HG03565 (cell line): ENCODE measurements around the gene ZBTB7A.

ENCODE experiments used
- ATAC-seq: cut with Tn5 transposase; IDR thresholded peaks from one replicate; pipeline ENCODE4 v1.9.1; 2021; ENCODE audit warnings: mild to moderate bottlenecking, moderate library complexity; ENCODE audit not compliant: unreplicated experiment

Gene ZBTB7A

GRCh38 chr19:4066682-4067395 is at the start of gene ZBTB7A:
TSS of gene ZBTB7A (minus strand) at chr19:4066899. CDS start at chr19:4055232, 11,667 bp downstream.
- no peak for ATAC-seq

DNA sequence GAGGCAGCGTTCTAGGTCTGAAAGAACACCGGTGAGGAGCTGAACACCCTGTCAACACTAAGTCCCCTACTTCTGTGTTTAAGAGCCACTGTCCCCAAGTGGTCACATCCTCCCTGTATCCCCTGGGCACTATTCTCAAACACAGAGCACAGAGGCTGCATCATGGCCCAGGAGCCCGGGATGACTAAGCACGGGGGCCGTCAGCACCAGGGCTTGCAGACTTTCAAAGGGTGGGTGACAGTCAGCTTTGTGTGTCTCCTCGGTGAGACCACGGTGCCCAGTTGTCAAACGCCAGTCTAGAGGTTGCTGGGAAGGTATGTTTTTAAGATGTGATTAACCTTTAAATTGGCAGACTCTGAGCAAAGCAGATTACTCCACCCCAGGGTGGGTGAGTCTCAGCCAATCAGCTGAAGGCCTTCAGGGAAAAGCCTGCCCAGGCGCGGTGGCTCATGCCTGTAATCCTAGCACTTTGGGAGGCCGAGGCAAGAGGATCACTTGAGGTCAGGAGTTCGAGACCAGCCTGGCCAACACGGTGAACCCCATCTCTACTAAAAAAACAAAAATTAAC is 49.2 kb upstream of the ZBTB7A start:
- no peak for ATAC-seq

- peak; percentile 55 for ATAC-seq
These were observed 48.5 kb upstream of the ZBTB7A start for GRCh38 chr19:4115050-4115817.

GRCh38 chr19:4114181-4114580 is 47.5 kb upstream of the ZBTB7A start:
- ATAC-seq, result no peak

DNA sequence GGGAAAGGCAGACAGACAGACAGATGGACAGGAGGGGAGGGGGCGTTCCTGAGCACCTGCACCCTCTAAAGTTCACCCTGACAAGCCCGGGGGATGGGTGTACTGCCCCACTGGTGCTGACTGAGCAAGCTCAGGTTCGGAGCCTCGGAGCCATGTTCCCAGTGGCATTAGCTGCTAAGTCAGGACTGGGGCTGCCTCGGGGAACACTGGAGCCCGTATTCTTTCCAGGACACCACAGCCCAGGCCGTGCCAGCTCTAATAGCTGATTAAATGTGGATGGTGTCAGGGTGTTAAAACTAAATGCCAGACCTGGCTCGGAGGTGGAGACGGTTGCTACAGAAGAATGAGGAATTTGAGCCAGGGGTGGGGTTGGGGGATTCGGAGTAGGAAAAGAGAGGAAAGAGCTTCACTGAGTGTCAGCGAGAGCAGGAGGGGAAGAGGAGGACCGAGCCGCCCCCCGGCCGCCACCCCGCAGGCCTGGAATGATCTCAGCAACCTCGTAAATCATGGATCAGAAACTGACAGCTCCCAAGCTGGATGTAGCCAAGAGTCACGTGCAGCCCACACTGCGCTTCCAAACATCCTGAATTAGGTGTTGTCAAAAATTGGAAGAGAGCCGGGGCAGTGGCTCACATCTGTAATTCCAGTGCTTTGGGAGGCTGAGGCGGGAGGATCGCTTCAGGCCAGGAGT is 46.8 kb upstream of the ZBTB7A start:
- ATAC-seq, result no peak

- no peak for ATAC-seq
These were observed 45.7 kb upstream of the ZBTB7A start for GRCh38 chr19:4112367-4112766.

GRCh38 chr19:4109626-4109945 is 42.9 kb upstream of the ZBTB7A start:
- no peak for ATAC-seq

- ATAC-seq, result no peak
These were observed 42.3 kb upstream of the ZBTB7A start for GRCh38 chr19:4108767-4109625.

DNA sequence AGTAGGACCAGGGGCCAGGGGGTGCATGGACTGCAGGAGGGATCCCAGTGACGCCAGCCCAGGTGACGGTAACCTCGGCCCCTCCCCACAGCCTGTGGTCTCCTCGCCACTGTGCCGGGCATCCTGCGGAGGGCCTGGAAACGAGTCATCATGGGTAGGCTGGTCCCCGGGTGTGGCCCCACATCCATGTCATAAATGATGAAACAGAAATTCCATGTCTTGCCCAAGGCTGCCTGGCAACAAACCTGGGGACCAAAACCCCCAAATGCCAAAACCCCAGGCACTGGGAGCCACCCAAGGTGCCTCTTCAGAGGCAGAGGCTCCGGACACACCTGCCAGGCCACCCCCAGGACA is 36.4 kb upstream of the ZBTB7A start:
- ATAC-seq, result no peak

DNA sequence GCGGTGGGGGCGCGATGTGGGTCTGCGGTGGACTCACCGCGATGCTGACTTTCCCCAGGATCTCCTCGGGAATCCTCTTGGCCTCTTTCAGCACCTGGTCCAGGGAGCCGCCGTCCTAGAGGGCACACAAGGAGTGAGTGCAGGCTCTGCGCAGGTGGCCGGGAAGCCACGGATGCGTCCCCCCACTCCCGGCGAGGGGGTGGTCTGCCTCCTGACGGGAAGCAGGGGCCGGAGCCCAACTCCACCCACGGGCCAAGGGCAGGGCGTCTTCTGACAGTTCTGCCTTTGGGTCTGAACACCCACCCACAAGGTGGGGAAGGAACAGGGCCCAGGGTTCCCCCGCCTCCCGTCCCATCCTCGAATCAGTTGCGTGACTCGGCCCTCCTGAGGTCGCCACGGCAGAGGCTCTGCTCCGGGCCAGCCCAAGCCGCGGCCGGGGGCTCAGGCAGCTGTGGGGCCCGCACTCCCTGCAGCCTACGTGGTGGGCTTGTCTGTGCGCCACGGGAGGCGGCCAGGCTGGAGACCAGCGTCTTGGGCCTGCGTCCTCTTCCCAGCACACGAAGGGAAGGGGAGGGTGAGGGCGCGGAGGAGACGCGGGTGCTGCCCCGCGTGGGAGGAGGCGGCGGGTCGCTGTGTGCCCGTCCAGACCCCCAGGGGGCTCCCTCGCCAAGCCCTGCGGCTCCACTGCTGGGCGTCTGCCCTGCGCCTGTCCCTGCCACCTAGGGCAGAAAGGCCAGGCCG is 35.8 kb upstream of the ZBTB7A start:
- ATAC-seq, result no peak

- ATAC-seq, result no peak
These were observed 34.7 kb upstream of the ZBTB7A start for GRCh38 chr19:4101496-4101770.

GRCh38 chr19:4100647-4101495 is 34.2 kb upstream of the ZBTB7A start:
- ATAC-seq, result no peak

- ATAC-seq, result no peak
These were observed 32.5 kb upstream of the ZBTB7A start for GRCh38 chr19:4099041-4099764.

DNA sequence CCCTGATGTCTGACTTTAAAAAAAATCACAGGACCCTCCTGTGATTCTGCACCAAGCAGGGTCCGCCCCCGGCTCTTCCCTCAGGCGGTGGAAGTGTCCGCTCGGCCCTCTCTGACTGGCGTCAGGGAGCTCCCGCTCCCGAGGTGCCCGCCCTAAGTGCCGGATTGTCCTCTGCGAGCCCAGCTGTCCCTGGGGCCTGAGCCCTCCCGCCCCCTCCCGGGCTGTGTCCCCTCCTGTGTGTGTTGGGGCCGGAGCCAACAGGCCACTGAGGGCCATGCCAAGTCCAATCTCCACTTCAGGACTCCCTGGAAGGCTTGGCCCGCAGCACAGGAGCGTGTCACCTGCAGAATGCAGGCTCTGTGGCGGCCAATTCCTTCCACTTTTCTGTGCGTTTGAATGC is 31.8 kb upstream of the ZBTB7A start:
- ATAC-seq, result no peak

DNA sequence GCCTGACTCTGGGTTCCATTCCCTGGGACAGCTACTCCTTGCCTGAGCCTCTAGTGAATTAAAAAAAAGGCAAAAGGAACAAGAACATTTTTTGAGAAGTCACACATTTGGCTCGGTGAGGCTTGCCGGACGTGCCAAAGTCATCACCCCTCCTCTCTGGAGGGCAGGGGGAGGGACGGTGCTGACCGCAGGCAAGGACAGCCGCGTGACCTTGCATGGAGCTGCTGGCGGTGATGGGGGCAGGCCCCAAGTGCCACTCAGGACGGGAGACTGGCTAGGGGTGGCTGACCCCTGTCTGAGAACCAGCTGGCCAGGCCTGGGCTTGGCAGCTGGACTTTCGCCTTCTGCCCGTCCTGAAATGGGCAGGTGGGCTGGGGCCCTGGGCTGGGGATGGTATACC is 30.8 kb upstream of the ZBTB7A start:
- ATAC-seq, result no peak

GRCh38 chr19:4096049-4096892 is 29.6 kb upstream of the ZBTB7A start:
- no peak for ATAC-seq

GRCh38 chr19:4095488-4095844 is 28.8 kb upstream of the ZBTB7A start:
- no peak for ATAC-seq
